Fibroblast of pulmonary artery (primary cell): ENCODE results near the gene TMIGD3.

Source experiments
- DNase-seq: peaks from one replicate; pipeline ENCODE4 v3.0.0-alpha.2; 2010; ENCODE audit warnings: low read depth
- H3K4me3 ChIP-seq: replicated peaks from 2 replicates; pipeline ENCODE4 v1.5.1; 2011; ENCODE audit warnings: low read depth, mild to moderate bottlenecking, control low read depth, low read length, moderate library complexity
- CTCF ChIP-seq: IDR thresholded peaks from 2 replicates; pipeline ENCODE4 v1.5.1; 2011; ENCODE audit warnings: mild to moderate bottlenecking, control low read depth, low read length, inconsistent platforms; ENCODE audit errors: missing control alignments

The TMIGD3 gene

GRCh38 chr1:111462370-111463028 lies 40.9 kb downstream of the TMIGD3 start:
- TF ChIP-seq CTCF, result no peak
- H3K4me3 ChIP-seq, result no peak overlapping the region
- DNase-seq, result no peak

GRCh38 chr1:111461765-111462164 lies 41.7 kb downstream of the TMIGD3 start:
- TF ChIP-seq CTCF, result no peak
- no peak for DNase-seq
- H3K4me3 ChIP-seq, result no peak overlapping the region

GRCh38 chr1:111455642-111456031 lies 47.8 kb downstream of the TMIGD3 start:
- TF ChIP-seq CTCF, result no peak
- DNase-seq, result no peak
- H3K4me3 ChIP-seq, result no peak overlapping the region

GRCh38 chr1:111454859-111455641 lies 48.4 kb downstream of the TMIGD3 start:
- no peak overlapping the region for H3K4me3 ChIP-seq
- no peak for DNase-seq
- no peak for TF ChIP-seq CTCF

- H3K4me3 ChIP-seq, result no peak overlapping the region
Observed at GRCh38 chr1:111453706-111454105, 49.7 kb downstream of the TMIGD3 start.

GRCh38 chr1:111452581-111452980 lies 50.9 kb downstream of the TMIGD3 start:
- H3K4me3 ChIP-seq, result no peak overlapping the region
- no peak for TF ChIP-seq CTCF
- no peak for DNase-seq

More at GRCh38 chr1:111453706-111454105, 49.7 kb downstream of the TMIGD3 start:
- no peak for DNase-seq
- TF ChIP-seq CTCF, result no peak

GRCh38 chr1:111450185-111450584 lies 53.2 kb downstream of the TMIGD3 start:
- no peak for TF ChIP-seq CTCF
- peak overlapping the region; percentile 89 for H3K4me3 ChIP-seq
- no peak for DNase-seq
